Activated T-cell treated with anti-CD3 and anti-CD28 coated beads for 24 hours (primary cell): Measurements from ENCODE around the gene MDM1.

ENCODE experiments used
- DNase-seq: peaks from one replicate; pipeline ENCODE4 v3.0.0-alpha.2; 2020; ENCODE audit warnings: low read depth

The MDM1 gene

GRCh38 chr12:68319988-68320623 is 12.1 kb downstream of the MDM1 start:
- DNase-seq, result no peak

GRCh38 chr12:68317047-68317667 is 15.0 kb downstream of the MDM1 start:
- DNase-seq, result peak; percentile 35

- DNase-seq, result no peak
These were observed 21.8 kb downstream of the MDM1 start for GRCh38 chr12:68310370-68310769.

- DNase-seq, result no peak
These were observed 25.6 kb downstream of the MDM1 start for GRCh38 chr12:68306564-68306963.

- DNase-seq, result no peak
These were observed 26.9 kb downstream of the MDM1 start for GRCh38 chr12:68305278-68305677.

GRCh38 chr12:68304626-68305025 is 27.5 kb downstream of the MDM1 start:
- no peak for DNase-seq

GRCh38 chr12:68303850-68304249 is 28.3 kb downstream of the MDM1 start:
- no peak for DNase-seq

- DNase-seq, result no peak
These were observed 34.2 kb downstream of the MDM1 start for GRCh38 chr12:68297929-68298328.

GRCh38 chr12:68294251-68294650 is 37.9 kb downstream of the MDM1 start:
- no peak for DNase-seq

- no peak for DNase-seq
These were observed 38.8 kb downstream of the MDM1 start for GRCh38 chr12:68293347-68293746.

GRCh38 chr12:68292151-68292943 is 39.8 kb downstream of the MDM1 start:
- no peak for DNase-seq

- DNase-seq, result no peak
These were observed 40.6 kb downstream of the MDM1 start for GRCh38 chr12:68291396-68292036.

- peak; percentile 11 for DNase-seq
These were observed 42.0 kb downstream of the MDM1 start for GRCh38 chr12:68290126-68290525.

- no peak for DNase-seq
These were observed 45.1 kb downstream of the MDM1 start for GRCh38 chr12:68287106-68287505.

- no peak for DNase-seq
These were observed 45.8 kb downstream of the MDM1 start for GRCh38 chr12:68286396-68286795.

GRCh38 chr12:68285541-68285940 is 46.6 kb downstream of the MDM1 start:
- no peak for DNase-seq

GRCh38 chr12:68281322-68282077 is 50.7 kb downstream of the MDM1 start:
- no peak for DNase-seq

- DNase-seq, result no peak
These were observed 51.9 kb downstream of the MDM1 start for GRCh38 chr12:68280240-68280639.

- no peak for DNase-seq
These were observed 52.7 kb downstream of the MDM1 start for GRCh38 chr12:68279227-68280054.

- DNase-seq, result no peak
These were observed 55.7 kb downstream of the MDM1 start for GRCh38 chr12:68276402-68276930.

- DNase-seq, result no peak
These were observed 59.4 kb downstream of the MDM1 start for GRCh38 chr12:68272732-68273131.
